Astrocyte of the spinal cord (primary cell): ENCODE results near the gene HSF4.
A peak's percentile ranks its signal among the peaks of the same experiment; 100 is the strongest.

Source experiments
- DNase-seq: peaks from one replicate; pipeline ENCODE4 v3.0.0; 2011; ENCODE audit warnings: low read depth, low spot score
- H3K4me3 ChIP-seq: 2 replicates; pipeline ENCODE4 v1.5.1; 2011; ENCODE audit warnings: low read depth, mild to moderate bottlenecking, low read length, moderate library complexity
- in situ Hi-C: cut with HindIII; loops from 2 replicates; pipeline ENCODE4 v1.10.0; 2017; ENCODE audit warnings: low sequenced_read_pairs
- TF ChIP-seq, protein P1 (sequence below): IDR thresholded peaks from 2 replicates; pipeline ENCODE4 v1.5.1; 2012; ENCODE audit warnings: low read depth, mild to moderate bottlenecking, low read length, inconsistent platforms

HSF4 gene

DNA sequence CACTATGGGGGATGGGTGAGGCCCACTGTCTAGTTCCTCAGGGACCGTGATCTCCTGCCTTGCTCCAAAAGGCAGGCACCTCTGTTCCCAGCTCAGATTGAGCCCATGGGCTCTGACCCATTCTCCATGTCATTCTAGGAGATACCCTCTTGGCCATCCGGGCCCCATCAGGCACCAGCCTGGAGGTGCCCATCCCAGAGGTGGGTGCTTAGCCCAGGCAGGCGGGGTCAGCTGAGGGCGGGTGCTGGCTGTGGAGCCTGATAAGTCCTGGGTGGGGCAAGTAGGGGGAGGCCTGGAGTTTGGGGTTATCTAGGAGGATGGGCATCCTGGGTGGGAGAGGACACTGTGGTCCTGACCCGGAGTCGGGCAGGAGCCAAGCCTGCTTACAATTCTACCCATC, 29.7 kb downstream of the HSF4 start:
- no peak for DNase-seq
- in situ Hi-C loops = no loop called here
- no peak overlapping the region for H3K4me3 ChIP-seq
- TF ChIP-seq, protein P1, sequence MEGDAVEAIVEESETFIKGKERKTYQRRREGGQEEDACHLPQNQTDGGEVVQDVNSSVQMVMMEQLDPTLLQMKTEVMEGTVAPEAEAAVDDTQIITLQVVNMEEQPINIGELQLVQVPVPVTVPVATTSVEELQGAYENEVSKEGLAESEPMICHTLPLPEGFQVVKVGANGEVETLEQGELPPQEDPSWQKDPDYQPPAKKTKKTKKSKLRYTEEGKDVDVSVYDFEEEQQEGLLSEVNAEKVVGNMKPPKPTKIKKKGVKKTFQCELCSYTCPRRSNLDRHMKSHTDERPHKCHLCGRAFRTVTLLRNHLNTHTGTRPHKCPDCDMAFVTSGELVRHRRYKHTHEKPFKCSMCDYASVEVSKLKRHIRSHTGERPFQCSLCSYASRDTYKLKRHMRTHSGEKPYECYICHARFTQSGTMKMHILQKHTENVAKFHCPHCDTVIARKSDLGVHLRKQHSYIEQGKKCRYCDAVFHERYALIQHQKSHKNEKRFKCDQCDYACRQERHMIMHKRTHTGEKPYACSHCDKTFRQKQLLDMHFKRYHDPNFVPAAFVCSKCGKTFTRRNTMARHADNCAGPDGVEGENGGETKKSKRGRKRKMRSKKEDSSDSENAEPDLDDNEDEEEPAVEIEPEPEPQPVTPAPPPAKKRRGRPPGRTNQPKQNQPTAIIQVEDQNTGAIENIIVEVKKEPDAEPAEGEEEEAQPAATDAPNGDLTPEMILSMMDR = no peak

DNA sequence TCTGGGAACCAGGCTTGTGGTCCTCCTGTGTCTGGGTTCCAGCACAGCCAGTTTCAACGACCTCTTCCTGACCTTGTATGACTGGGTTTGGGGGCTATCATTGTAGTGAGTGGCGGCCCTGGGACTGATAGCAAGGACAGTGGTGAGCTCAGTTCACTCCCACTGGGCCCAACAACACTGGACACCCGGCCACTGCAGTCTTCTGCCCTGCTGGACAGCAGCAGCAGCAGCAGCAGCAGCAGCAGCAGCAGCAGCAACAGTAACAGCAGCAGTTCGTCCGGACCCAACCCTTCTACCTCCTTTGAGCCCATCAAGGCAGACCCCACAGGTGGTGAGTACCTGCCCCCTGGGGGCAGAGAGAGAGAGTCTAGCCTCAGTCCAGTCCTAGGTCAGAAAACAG, 31.1 kb downstream of the HSF4 start:
- in situ Hi-C loops = no loop called here
- no peak for DNase-seq
- H3K4me3 ChIP-seq = no peak overlapping the region
- TF ChIP-seq, protein P1 = no peak

DNA sequence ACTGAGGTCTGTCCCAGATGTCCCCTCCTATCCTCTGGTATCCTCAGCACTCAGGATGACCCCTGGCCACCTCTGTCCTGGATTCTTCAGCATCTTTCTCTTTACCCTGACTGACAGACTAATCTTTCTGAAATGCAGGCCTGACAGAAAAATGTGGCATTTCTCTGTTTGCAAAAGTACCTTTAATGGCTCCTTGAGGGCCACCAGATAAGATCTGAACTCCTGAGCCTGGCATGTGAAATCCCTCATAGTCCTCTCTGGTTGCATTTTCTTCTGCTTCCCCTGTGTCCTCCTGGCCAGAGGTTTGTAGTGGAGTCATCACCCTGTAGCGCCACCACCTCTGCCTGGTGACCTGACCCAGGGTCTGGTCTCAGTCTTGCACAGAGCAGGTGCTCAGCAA, 32.3 kb downstream of the HSF4 start:
- in situ Hi-C loops = no loop called here
- TF ChIP-seq, protein P1 = no peak
- H3K4me3 ChIP-seq = no peak overlapping the region
- no peak for DNase-seq

DNA sequence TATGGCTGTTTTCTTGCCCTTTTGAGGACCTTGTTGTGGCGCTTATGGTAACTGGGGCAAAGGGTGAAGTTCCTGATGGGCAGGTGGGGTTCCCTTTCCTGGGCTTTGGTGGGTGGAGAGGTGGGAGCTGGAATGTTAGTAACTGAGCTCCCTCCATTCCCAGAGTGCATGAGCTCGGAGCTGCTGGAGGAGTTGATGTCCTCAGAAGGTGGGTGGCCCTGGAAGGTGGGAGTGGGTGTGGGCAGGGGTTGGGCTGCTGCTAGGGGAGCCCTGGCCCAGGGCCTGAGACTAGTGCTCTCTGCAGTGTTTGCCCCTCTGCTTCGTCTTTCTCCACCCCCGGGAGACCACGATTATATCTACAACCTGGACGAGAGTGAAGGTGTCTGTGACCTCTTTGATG, 33.2 kb downstream of the HSF4 start:
- no peak overlapping the region for H3K4me3 ChIP-seq

DNA sequence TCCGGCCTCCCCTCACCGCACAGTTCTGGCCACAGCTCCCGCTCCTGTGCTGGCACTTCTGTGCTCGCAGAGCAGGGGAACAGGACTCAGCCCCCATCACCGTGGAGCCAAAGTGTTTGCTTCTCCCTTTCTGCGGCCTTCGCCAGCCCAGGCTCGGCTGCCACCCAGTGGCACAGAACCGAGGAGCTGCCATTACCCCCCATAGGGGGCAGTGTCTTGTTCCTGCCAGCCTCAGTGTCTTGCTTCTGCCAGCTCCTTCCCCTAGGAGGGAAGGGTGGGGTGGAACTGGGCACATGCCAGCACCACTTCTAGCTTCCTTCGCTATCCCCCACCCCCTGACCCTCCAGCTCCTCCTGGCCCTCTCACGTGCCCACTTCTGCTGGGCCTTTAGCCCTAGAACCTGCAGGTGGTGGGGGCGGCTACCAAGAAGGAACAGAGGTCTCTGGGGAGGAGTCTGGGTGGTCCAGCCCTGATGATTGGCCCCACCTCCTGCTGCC, 33.7 kb downstream of the HSF4 start:
- H3K4me3 ChIP-seq = no peak overlapping the region
- in situ Hi-C loops = no loop called here
- TF ChIP-seq, protein P1 = peak; percentile 85
- DNase-seq = peak; percentile 41

More for the DNA sequence above, 33.2 kb downstream of the HSF4 start:
- in situ Hi-C loops = no loop called here
- TF ChIP-seq, protein P1 = no peak
- no peak for DNase-seq

DNA sequence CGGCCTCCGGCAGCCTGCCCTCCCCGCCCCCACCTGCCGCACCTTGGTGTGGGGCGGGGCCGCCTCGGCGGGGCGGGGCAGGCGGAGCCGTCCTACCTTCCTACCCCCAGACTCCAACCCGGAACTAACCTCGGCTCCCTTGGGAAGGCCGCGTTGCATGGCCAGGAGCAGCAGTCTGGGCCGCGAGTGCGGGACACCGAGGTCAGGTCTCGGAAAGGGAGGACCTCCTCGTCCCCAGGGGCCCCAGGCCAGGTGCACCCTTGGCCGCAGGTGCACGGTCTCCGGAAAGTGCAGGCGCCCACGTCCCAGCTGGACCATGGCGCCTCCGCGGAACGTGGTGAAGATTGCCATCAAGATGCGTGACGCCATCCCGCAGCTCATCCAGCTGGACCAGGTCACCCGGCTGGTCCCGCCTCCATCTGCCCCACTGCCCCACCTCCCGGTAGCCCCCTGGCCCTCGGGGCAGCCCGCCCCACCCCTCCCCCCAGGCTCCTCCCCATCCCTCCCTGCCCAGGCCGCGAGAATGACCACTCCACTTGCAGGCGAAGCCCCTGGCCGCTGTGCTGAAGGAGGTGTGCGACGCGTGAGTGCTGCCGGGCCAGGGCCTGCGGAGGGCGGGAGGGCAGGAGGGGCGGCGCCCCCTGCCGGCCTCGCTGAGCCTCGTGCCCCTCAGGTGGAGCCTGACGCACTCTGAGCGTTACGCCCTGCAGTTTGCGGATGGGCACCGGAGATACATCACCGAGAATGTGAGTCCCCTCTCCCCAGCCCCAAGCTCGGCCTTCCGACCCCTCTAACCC, 34.7 kb downstream of the HSF4 start, which contains the start of gene ELMO3:
Gene ELMO3, plus strand, starts transcription at position 121 of the 797 bp plus-strand sequence. Its CDS starts 196 bp downstream, at position 317.
- H3K4me3 ChIP-seq = no peak within 1 kb of the TSS
- in situ Hi-C loops = no loop called here
- no peak for DNase-seq
- TF ChIP-seq, protein P1 = peak; percentile 43
